Measurements from ENCODE around the gene SOX6. TPM values are rescaled to one million over a fixed set of nuclear protein-coding genes. Genes with fewer than 3 reads are reported as not detected.

SOX6 gene
- total and polyA plus RNA-seq, 2 donors (not counting 3 experiments of a cell fraction or from before 2014, with no cell fraction given) = 0.14 to 3.7 TPM

- no TSS peak for BruUV-seq (replicated peaks)
- POLR2A ChIA-PET = no interaction called here
- FAIRE-seq (no peak), DNase-seq (ENCODE audit: low read depth, low spot score) (no peak)
- Histone ChIP-seq H3K4me2 (ENCODE audit: insufficient read depth, low read length) (no peak overlapping the region), H3K4me1 (ENCODE audit: control insufficient read depth, extremely low read depth, insufficient read depth, low read length) (no peaks in the 10 kb centered on the region), H3K9ac (replicated peaks; ENCODE audit: extremely low read depth, insufficient read depth, low read length) (no peak overlapping the region), H3K79me2 (ENCODE audit: control insufficient read depth, insufficient read depth, low read length) (no peaks in the 10 kb centered on the region), H2AFZ (ENCODE audit: low read depth, low read length) (no peak overlapping the region), H4K20me1 (replicated peaks; ENCODE audit: control insufficient read depth, extremely low read depth, insufficient read depth, low read length) (no peaks in the 10 kb centered on the region), H3K27ac (ENCODE audit: insufficient read depth, low read depth, low read length) (no peak overlapping the region), H3K36me3 (ENCODE audit: control insufficient read depth in 2 of 2, extremely low read depth in 1 of 2, insufficient read depth in 2 of 2, low read length in 2 of 2) (no peaks in the 10 kb centered on the region), H3K9me3 (replicated peaks; ENCODE audit: control insufficient read depth, insufficient read depth, low read length) (no peaks in the 10 kb centered on the region), H3K27me3 (ENCODE audit: control insufficient read depth in 2 of 2, insufficient read depth in 2 of 2, low read length in 2 of 2) (no peaks in the 10 kb centered on the region), H3K9me1 (replicated peaks; ENCODE audit: control insufficient read depth, extremely low read depth, insufficient read depth, low read length) (no peaks in the 10 kb centered on the region), H3K4me3 (replicated peaks in 1 of 3; ENCODE audit: insufficient read depth in 1 of 3, low read depth in 1 of 3, low read length in 3 of 3) (no peak overlapping the region)
- intact Hi-C loops (cut with micrococcal nuclease) (no loop called here), dilution Hi-C loops (cut with MboI; ENCODE audit: extremely low pct_ligation_motif_present, low sequenced_read_pairs) (no loop called here)
- CTCF ChIA-PET = interaction anchor here (1.0 to 1.8 kb wide), 4 partner anchors 8 to 47 kb away, joined by 3 to 7 read pairs (median 4); no protein-coding TSS in a partner anchor
- TF ChIP-seq POLR2AphosphoS5 (IDR thresholded peaks at IDR 0.05; ENCODE audit: insufficient read depth, low read depth, low read length) = no peak
- TF ChIP-seq POLR2A (IDR thresholded peaks at IDR 0.05; ENCODE audit: low read depth, low read length) = no peak
- TF ChIP-seq MAX (IDR thresholded peaks at IDR 0.05; ENCODE audit: insufficient read depth, insufficient read length) = no peak
- TF ChIP-seq, protein P1, sequence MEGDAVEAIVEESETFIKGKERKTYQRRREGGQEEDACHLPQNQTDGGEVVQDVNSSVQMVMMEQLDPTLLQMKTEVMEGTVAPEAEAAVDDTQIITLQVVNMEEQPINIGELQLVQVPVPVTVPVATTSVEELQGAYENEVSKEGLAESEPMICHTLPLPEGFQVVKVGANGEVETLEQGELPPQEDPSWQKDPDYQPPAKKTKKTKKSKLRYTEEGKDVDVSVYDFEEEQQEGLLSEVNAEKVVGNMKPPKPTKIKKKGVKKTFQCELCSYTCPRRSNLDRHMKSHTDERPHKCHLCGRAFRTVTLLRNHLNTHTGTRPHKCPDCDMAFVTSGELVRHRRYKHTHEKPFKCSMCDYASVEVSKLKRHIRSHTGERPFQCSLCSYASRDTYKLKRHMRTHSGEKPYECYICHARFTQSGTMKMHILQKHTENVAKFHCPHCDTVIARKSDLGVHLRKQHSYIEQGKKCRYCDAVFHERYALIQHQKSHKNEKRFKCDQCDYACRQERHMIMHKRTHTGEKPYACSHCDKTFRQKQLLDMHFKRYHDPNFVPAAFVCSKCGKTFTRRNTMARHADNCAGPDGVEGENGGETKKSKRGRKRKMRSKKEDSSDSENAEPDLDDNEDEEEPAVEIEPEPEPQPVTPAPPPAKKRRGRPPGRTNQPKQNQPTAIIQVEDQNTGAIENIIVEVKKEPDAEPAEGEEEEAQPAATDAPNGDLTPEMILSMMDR (IDR thresholded peaks at IDR 0.05; ENCODE audit: extremely low read depth in 1 of 2, insufficient read depth in 1 of 2, low read depth in 1 of 2, low read length in 2 of 2) = no peak
- no peak for TF ChIP-seq EZH2 (IDR thresholded peaks at IDR 0.05; ENCODE audit: borderline replicate concordance, low read depth, low read length, severe bottlenecking)
- no peak for TF ChIP-seq FOS (IDR thresholded peaks at IDR 0.05; ENCODE audit: borderline replicate concordance, insufficient read depth, low read length)
- no peak for TF ChIP-seq JUN (IDR thresholded peaks at IDR 0.05; ENCODE audit: borderline replicate concordance, insufficient read depth, insufficient read length, low read depth)
- no peak for TF ChIP-seq MYC (IDR thresholded peaks at IDR 0.05; ENCODE audit: low read depth, low read length)
- TF ChIP-seq GATA2 (IDR thresholded peaks at IDR 0.05; ENCODE audit: insufficient read depth, insufficient read length, low read depth, low read length) = no peak
These were observed 368.3 kb downstream of the SOX6 start for GRCh38 chr11:15988016-15988550.
